AG08395 (cell line): ENCODE results near the gene TMIGD2.
"Not testable (repeated sequence)": the region's sequence is repeated elsewhere in the genome, so short reads cannot be mapped to it uniquely, and the experiment has no call there.

Source experiments
- DNase-seq: peaks from one replicate; pipeline ENCODE4 v3.0.0; 2012; ENCODE audit warnings: mixed read lengths, low spot score

TMIGD2 gene

DNA sequence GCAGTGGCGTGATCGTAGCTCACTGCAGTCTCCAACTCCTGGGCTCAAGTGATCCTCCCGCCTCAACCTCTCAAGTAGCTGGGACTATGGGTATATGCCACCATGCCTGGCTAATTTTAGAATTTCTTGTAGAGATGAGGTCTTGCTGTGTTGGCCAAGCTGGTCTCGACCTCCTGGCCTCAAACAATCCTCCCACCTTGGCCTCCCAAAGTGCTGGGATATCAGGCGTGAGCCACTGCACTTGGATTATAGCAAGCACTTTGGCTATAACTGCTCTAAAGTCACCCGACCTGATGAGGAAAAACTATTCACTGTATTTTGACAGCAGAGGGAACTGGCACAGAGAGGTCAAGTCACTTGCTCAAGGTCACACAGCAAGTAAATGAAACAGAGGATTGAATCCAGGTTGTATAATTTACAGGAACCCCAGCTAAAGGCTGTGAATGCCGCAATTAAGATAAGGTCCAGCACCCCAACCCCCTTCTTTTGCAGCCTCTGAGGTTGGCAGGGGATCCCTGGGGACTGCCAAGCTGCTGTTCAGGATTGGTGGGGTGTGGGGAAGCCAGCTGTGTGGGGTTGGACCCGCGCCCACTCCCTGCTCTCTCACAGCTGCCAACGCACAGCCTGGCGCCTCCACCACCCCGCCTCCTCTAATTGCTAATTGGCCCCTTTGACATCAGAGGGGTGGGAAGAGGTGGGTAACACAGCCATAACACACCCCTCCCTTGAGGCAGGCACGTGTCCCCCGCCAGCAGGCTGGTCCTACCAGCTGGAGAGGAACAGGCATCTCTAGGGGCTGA, 6.0 kb downstream of the TMIGD2 start:
- no peak for DNase-seq

DNA sequence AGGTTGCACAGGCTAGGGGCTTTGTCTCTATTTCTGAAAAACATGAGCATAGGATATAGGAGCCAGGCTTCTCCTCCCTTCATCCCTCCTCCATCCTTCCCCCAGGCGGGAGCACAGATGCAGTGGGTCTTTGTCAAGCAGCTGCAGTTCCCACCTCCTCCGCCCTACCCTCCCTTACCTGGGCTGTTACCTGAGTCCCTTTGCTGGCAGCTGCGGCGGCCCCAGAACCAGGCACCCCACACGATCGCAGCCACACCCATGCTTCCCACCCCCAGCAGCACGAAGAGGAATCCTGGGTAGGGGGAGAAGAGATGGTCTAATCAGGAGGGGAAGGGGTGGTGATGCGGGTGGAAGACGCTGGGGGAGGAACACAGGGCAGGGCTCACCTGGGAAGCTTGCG, 7.8 kb downstream of the TMIGD2 start:
- DNase-seq, result no peak

DNA sequence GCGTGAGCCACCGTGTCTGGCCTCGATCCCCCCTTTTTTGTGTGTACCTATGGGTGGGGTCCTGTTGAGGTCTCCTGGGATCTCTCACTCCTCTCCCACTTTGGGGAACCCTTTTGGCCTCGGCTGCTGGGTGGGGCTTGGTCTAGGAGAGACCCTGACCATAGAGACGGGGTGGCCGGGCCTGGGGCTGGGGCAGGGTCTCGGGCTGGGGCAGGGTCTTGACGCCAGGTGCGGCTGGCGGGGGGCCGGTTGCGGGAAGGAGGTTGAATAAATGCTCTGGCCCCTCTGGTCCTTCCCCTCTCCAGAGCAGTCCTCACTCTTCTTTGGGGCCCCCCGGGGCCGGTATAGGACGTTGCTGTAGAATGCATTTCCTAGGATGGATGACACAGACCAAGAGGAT, 9.7 kb downstream of the TMIGD2 start:
- no peak for DNase-seq

DNA sequence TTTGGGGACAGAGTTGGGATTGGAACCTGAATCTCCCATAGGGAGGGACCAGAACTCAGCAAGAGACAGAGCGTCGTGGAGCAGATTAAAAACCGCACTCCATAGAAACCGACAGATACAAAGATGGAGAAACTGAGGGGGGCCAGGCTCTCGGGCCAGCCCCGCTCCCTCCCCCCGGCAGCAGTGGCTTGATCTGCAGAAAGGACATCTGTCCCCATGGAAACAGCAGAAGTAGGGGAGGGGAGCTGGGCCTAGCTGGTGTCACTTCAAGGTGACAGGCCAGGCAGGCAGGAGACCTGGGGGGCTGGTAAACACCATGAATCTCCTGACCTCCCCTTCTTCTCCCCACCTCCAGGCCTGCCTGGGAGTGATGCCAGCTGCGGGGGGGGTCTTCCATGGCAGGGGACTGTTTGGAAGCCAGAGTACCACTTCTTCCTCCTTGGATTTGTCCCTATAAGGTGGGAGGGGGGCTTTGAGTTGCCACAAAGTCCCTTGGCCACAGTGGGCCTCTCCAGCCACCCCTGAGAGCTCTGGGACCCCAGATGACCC, 10.9 kb downstream of the TMIGD2 start:
- DNase-seq, result no peak

DNA sequence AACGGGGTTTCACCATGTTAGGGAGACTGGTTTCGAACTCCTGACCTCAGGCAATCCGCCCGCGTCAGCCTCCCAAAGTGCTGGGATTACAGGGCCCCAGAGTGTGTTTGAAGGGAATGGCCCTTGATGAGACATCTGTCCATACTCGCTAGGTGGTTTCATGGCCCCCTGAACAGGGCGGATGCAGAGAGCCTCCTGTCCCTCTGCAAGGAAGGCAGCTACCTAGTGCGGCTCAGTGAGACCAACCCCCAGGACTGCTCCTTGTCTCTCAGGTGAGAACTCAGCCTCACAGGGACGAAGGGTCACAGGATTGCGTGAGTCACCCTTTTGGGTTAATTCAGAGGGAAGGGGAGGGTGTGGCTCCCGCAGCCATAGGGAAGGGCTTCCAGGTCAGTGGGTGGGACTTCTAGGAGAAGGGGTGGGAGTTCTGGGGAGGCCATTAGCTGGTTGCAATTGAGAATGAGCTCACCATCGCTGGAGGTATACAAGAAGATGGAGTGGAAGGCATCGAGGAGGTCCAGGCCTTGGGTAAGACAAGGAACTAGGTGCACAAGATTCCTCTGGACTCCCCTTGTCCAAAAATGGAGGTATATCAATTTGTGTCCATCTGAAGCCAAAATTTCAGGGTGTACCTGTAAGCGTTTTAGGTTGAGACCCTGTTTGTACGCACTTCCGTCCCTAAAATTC, 14.0 kb downstream of the TMIGD2 start:
- DNase-seq, result no peak

DNA sequence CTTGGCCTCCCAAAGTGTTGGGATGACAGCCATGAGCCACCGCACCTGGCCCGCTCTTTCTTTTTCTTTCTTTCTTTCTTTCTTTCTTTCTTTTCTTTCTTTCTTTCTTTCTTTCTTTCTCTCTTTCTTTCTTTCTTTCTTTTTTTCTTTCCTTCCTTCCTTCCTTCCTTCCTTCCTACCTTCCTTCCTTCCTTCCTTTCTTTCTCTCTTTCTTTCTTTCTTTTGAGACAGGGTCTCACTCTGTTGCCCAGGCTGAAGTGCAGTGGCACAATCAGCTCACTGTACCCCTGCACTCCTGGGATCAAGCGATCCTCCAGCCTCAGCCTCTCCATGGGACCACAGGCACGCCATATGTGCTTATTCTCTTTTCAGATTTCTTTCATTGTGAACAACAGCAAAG, 16.0 kb downstream of the TMIGD2 start:
- DNase-seq, result not testable (repeated sequence)

DNA sequence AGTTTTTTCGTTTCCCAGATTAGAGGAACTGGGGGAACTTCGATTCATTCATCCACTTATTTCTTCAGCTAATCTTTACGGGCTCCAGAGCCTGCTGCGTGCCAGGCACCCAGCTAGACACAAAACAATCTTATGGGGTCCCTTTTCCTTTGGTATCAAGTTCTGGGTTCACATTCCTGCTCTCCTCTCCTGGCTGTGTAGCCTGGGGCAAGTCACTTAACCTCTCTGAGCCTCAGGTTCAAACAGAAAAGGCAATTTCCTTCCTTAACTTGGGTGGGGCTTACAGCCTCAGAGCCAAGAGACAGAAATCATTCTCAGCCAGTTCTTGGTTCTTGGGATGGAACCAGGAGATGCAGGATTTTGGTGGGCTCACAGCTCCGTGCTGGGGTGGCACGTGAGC, 17.2 kb downstream of the TMIGD2 start:
- DNase-seq, result no peak

DNA sequence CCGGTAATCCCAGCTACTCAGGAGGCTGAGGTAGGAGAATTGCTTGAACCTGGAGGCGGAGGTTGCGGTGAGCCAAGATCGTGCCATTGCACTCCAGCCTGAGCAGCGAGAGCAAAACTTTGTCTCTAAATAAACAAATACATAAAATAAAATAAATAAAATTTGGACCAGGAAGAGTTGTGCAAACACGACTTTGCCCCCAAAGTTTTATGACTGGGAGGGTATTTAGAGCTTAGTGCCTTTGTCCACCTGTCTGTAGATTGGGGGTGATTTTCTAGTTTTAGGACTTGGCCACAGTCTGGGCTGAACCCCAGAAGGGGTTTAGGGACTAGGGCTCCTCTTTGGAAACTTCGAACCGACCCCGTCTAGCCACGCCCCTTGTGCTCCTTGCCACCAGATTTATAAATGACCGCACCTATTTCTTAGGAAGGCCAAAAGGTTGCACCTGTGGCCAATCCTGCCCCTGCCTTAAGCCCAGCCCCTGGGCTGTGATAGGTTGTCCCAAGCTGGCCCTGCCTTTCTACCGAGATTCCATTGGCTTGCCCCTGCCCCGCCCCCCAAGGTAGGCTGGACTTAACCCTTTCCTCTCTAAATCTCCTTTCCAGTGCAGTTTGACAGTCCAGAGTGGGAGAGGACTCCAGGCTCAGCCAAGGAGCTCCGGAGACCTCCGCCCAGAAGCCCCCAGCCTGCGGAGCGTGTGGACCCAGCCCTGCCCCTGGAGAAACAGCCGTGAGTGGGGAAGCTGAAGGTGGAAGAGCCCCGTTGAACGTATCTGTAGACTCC, 17.8 kb downstream of the TMIGD2 start:
- DNase-seq, result peak; percentile 40

DNA sequence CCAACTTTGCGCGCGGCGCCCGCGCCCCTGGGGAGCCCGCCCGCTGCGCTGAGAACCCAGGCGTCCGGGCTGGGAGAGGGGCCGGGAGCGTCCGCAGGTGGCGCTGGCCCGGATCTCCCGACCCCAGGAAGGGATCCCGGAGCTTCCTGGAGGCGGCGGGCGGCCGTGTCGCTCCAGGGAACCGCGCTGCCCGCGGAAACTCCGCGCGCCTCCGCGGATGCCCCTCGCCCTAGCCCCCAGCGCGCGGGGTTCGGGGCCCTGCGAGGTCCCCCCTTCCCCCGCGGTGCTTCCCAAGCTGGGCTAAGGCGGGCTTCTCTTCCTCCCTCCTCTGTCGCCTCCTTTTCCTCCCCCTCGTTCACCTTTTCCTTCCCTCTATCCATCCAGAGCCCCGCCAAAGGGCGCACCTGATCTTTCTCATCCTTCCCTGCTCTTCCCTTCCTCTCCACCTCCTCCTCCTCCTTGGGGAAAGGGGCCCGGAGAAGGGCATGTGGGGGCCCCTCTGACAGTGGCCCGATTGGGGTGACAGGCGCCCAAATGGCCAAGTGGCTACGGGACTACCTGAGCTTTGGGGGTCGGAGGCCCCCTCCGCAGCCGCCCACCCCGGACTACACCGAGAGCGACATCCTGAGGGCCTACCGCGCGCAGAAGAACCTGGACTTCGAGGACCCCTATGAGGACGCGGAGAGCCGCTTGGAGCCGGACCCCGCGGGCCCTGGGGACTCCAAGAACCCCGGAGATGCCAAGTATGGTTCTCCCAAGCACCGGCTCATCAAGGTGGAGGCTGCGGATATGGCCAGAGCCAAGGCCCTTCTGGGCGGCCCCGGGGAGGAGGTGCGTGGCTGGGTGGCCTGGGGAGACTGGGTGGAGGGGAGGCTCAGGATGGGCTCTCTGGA, 22.4 kb downstream of the TMIGD2 start:
- no peak for DNase-seq

DNA sequence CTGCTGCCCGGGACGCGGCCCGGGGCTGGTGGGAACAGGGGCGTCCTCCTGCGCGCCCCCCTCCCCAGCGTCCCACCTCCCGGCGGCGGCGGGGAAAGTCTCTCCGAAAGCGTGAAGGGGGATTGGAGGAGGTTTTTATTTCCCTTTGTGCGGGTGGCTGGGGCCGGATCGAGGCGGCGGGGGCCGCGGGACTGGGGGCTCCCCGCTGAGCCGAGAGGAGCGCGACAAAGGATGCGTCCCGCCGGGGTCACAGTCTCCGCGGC, 23.0 kb downstream of the TMIGD2 start:
- DNase-seq, result no peak

DNA sequence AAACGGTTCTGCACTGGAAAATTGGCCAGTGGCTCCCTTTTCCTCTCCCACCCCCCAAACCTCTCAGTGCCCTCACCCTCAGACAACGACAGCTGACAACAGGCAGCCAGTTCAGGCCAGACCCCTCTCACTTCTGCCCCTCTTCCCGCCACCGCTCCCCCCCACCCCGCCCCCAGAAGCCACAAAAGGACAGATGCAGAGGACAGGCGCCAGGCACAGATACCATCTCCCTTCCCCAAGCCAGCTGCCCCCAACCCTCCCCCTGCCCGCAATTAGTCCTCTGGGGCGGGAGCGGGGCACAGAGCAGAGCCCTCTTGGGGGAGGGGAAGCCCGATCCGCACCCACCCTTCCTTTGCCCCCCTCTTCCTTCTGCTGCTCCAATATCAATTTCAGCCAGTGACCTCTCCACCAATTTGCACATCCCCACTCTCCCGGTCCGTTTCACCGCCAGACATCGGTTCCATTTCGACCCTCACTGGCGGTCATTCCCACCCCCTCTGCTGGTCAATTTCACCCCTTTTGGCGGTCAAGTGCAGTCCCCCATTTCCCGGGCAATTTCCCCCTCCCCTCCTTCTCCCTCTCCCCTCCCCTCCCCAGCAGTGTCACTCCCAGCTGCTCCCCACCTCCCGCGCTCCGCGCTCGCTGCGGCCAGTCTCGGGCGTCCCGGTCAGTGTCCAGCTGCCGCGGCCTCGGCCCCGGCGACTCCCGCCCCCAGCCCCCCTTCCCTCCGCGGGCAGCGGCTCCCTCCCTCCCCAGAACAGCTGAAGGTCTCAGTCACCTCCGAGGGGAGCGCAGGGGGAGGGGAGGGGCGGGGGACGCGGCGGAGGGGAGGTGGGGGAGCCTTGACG, 23.5 kb downstream of the TMIGD2 start, which contains the start of gene SHD:
Gene SHD, plus strand, starts transcription at position 848 of the 848 bp plus-strand sequence. CDS start 798 bp downstream, outside the sequence.
- peak; percentile 0 for DNase-seq

DNA sequence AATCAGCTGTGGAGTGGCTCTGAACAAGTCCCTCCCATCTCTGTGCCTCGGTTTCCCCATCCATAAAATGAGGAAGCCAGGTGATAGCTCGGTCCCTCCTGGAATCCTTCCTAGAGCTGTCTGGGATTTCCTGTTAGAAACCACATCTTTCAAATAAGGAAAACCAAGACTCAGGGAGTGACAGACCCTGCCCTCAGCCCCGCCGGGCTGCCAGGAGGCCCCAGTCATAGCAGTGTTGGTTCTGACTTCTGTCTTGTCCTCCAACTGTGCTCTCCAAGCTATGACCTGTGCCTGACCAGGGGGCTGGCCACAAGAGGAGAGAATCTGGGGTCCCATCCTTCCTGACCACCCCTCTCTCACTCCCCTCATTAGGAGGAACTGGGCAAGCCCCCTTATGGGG, 24.2 kb downstream of the TMIGD2 start:
- peak; percentile 4 for DNase-seq

DNA sequence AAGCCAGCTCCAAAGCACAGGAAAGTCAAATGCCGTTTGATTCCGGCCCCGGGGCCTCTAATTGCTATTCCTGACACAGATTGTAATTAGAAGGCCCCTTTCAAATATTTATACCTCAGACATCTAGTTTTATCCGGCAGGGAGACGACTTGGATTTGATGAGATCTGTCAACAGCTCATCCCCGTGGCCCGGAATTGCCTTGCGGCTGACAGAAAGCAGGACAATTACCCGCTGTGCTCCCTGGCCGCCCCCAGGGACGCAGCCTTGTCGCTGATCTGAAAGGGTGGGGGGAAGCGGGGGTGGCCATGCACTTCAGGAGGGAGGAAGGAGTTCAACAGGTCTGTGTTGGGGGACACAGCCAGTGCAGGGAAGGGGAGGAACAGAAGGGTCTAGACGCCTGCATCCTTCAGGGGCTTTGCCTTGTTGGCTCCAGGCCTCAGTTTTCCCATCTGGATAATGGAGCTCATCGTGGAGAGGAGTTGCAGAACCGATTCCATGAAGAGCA, 24.9 kb downstream of the TMIGD2 start:
- peak; percentile 1 for DNase-seq

DNA sequence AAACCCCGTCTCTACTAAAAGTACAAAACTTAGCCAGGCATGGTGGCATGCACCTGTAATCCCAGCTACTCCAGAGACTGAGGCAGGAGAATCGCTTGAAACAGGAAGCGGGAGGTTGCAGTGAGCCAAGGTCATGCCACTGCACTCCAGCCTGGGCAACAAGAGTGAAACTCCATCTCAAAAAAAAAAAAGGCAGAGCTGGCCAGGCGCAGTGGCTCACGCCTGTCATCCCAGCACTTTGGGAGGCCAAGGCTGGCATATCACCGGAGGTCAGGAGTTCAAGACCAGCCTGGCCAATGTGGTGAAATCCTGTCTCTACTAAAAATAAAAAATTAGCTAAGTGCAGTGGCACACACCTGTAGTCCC, 27.9 kb downstream of the TMIGD2 start:
- not testable (repeated sequence) for DNase-seq

DNA sequence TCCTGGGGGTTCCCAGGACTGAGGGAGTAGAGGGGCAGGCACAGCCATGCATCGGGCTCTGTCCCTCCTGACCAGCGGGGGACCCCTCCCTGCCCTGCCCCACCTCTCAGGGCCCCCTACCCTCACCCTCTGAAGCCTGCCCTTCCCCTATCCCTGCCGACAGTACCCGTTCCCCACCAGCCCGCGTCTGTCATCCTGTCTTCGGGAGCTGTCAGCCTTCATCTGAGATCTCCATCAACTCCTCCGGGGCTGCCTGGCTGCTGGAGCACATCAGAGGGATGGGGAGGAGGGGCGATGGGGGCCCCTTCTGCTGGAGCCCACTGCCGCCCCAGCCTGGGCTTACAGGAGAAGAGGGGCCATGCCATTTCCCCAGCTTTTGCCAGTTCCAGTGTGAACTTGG, 29.3 kb downstream of the TMIGD2 start:
- no peak for DNase-seq

DNA sequence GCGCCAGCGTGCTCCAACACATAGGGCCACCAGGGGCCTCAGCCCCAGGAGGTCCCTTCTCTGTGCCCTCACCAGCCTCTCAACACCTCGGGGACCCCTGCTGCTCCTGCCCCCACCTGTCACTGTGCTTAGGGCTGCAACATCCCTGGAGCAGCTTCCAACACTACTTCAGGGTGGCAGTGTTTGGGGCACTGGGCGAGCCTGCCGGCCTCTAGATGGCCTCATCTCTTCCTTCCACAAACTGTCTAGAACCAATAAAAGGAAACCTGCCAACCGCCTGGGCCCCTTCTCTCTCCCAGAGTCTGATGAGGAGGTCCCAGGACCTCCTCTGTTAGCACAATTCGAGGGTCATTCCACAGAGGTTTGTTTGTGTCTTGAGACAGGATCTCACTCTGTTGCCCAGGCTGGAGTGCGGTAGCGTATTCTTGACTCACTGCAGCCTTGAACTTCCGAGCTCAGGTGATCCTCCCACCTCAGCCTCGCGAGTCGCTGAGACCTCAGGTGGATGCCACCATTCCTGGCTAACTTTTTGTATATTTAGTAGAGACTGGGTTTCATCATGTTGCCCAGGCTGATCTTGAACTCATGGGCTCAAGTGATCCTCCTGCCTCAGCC, 33.3 kb downstream of the TMIGD2 start:
- peak; percentile 1 for DNase-seq

DNA sequence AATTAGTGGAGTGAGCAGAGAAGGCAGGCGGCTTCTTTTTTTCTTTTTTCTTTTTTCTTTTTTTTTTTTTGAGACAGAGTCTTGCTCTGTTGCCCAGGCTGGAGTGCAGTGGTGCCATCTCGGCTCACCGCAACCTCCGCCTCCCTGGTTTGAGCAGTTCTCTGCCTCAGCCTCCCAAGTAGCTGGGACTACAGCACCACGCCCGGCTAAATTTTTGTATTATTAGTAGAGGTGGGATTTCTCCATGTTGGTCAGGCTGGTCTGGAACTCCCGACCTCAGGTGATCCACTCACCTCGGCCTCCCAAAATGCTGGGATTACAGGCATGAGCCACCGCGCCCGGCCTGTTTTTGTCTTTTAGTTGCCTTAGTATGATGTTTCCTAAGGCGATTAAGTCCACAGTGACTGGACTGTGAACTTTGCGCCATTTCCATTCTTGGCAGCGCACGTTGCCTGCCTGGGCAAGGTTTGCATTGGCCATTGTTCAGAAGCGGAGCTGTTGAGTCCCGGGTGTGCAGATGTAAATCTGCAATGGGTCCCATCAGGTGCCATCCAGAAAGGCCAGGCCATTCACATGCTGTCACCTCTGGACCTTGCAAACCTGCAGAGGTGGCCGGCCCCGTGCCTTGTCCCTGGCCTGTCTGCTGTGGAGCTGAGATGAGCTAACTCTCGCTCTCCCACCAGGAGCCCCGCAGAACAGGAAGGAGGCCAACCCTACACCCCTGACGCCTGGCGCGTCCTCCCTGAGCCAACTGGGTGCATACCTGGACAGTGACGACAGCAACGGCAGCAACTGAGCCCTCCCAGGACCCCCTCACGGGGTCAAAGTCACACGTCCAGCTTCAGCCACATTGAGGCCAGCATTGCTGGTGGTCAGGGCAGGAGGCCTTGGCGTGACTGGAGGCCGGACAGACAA, 34.0 kb downstream of the TMIGD2 start:
- peak; percentile 1 for DNase-seq

DNA sequence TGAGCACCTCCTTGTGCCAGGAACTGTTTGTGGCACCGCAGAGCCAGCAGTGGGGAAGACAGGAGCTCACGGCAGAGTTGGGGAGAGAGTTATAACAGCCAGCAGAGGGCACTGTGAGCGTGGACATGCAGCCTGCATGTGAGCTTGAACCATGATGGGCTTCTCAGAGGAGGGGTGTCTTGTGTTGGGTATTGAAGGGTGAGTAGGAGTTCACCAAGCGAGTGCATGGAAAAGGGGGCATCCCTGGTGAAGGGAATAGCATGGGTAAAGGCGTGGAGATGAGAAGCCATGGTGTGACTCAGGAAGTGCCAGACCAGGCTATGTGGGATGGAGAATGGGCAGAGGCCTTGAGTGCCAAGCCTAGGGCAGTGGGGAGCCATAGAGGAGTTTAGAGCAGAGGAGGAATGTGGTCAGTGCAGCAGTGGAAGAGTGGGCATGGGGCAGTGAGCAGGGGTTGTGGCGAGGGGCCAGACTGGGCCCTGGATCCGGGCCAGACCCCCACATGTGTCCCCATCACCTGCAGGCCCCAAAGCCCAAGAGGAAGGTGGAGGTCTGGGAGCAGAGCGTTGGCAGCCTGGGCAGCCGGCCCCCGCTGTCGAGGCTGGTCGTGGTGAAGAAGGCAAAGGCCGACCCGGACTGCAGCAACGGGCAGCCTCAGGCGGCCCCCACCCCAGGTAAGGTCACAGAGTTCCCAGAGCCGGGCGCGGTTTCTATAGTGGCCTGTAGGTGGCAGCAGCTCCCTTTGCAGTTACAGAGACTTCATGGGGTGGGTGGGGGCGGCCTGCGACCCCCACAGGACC, 34.9 kb downstream of the TMIGD2 start:
- DNase-seq, result peak; percentile 61
